ENCODE measurements around the gene GPC4. TPM values are rescaled to one million over a fixed set of nuclear protein-coding genes. Genes with fewer than 3 reads are reported as not detected.

The GPC4 gene
- total and polyA plus RNA-seq, 2 donors (not counting 3 experiments of a cell fraction or from before 2014, with no cell fraction given) = 0.20 TPM; not detected in 1

GRCh38 chrX:133444952-133445831 lies 29.9 kb upstream of the GPC4 start:
- intact Hi-C loops (cut with micrococcal nuclease) = no loop called here
- POLR2A ChIA-PET = no interaction called here
- Histone ChIP-seq H2AFZ (ENCODE audit: low read depth, low read length) (no peak overlapping the region), H3K4me1 (ENCODE audit: control insufficient read depth, extremely low read depth, insufficient read depth, low read length) (no peaks in the 10 kb centered on the region), H3K9ac (replicated peaks; ENCODE audit: extremely low read depth, insufficient read depth, low read length) (no peak overlapping the region), H3K9me3 (replicated peaks; ENCODE audit: control insufficient read depth, insufficient read depth, low read length) (no peaks in the 10 kb centered on the region), H3K4me2 (ENCODE audit: insufficient read depth, low read length) (no peak overlapping the region), H3K4me3 (replicated peaks in 1 of 3; ENCODE audit: insufficient read depth in 1 of 3, low read depth in 1 of 3, low read length in 3 of 3) (no peak overlapping the region), H3K27me3 (ENCODE audit: control insufficient read depth in 2 of 2, insufficient read depth in 2 of 2, low read length in 2 of 2) (no peaks in the 10 kb centered on the region), H3K9me1 (replicated peaks; ENCODE audit: control insufficient read depth, extremely low read depth, insufficient read depth, low read length) (no peaks in the 10 kb centered on the region), H3K36me3 (ENCODE audit: control insufficient read depth in 2 of 2, extremely low read depth in 1 of 2, insufficient read depth in 2 of 2, low read length in 2 of 2) (no peaks in the 10 kb centered on the region), H3K27ac (ENCODE audit: insufficient read depth, low read depth, low read length) (no peak overlapping the region), H3K79me2 (ENCODE audit: control insufficient read depth, insufficient read depth, low read length) (no peaks in the 10 kb centered on the region), H4K20me1 (replicated peaks; ENCODE audit: control insufficient read depth, extremely low read depth, insufficient read depth, low read length) (no peaks in the 10 kb centered on the region)
- no TSS peak for BruUV-seq (replicated peaks)
- CTCF ChIA-PET = no interaction called here
- no peak for TF ChIP-seq GATA2 (IDR thresholded peaks at IDR 0.05; ENCODE audit: insufficient read depth, insufficient read length, low read depth, low read length)
- TF ChIP-seq EZH2 (IDR thresholded peaks at IDR 0.05; ENCODE audit: borderline replicate concordance, low read depth, low read length, severe bottlenecking) = no peak
- no peak for TF ChIP-seq CTCF (IDR thresholded peaks at IDR 0.05; ENCODE audit: extremely low read depth in 1 of 2, insufficient read depth in 1 of 2, low read depth in 1 of 2, low read length in 2 of 2)
- TF ChIP-seq MYC (IDR thresholded peaks at IDR 0.05; ENCODE audit: low read depth, low read length) = no peak
- TF ChIP-seq FOS (IDR thresholded peaks at IDR 0.05; ENCODE audit: borderline replicate concordance, insufficient read depth, low read length) = no peak
- no peak for TF ChIP-seq MAX (IDR thresholded peaks at IDR 0.05; ENCODE audit: insufficient read depth, insufficient read length)
- no peak for TF ChIP-seq POLR2A (IDR thresholded peaks at IDR 0.05; ENCODE audit: low read depth, low read length)
- no peak for TF ChIP-seq POLR2AphosphoS5 (IDR thresholded peaks at IDR 0.05; ENCODE audit: insufficient read depth, low read depth, low read length)
- TF ChIP-seq JUN (IDR thresholded peaks at IDR 0.05; ENCODE audit: borderline replicate concordance, insufficient read depth, insufficient read length, low read depth) = no peak
- no peak for FAIRE-seq
- no peak for DNase-seq (ENCODE audit: low read depth, low spot score)
- dilution Hi-C loops (cut with MboI; ENCODE audit: extremely low pct_ligation_motif_present, low sequenced_read_pairs) = no loop called here

Data from endothelial cell of umbilical vein (primary cell).